Stimulated activated CD8-positive, alpha-beta memory T cell treated with anti-CD3 and anti-CD28 coated beads, Interleukin-15, amount 100 ng/mL, for 4 hours (primary cell): Measurements from ENCODE around the gene PGAP6.
"Not testable (repeated sequence)": the region's sequence is repeated elsewhere in the genome, so short reads cannot be mapped to it uniquely, and the experiment has no call there.

Source experiments
- DNase-seq, 2 donors: peaks; one replicate each; pipeline ENCODE4 v3.0.0-alpha.2; 2020; ENCODE audit warnings: low read depth in 2 of 2

PGAP6 gene

DNA sequence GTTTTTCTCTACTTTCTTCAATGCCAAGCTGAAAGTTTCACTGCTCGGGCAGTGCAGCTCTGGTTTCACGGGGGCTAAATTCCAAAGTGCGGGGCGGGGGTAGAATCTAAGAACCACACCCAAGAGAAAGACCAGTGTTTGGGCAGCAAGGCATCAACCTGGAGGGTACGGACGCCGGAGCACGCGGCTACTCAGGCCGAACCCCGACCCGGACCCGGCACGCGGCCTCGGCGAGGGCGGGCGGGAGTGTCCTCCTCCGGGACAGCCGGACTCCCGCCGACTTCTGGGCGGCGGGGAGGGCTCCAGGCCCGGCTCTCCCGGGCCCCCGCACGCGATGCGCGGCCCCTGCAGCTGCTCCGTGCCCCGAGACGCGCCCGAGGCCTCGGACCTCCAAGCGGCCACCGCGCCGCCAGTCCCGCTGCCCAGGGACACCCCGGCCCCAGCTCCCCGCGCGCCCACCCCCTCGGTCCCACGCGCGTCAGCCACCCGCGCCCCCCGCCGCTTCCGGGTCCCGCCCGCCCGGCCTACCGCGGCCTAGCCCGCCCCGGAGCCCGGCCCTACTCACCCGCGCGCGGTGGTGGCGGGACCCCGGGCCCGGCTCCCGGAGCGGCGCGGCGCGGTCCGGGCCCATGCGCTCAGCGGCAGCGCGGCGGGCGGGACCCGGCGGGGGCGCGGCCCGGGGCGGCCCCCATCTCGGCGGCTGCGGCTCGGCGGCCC, 29.8 kb downstream of the PGAP6 start:
- DNase-seq = no peak

DNA sequence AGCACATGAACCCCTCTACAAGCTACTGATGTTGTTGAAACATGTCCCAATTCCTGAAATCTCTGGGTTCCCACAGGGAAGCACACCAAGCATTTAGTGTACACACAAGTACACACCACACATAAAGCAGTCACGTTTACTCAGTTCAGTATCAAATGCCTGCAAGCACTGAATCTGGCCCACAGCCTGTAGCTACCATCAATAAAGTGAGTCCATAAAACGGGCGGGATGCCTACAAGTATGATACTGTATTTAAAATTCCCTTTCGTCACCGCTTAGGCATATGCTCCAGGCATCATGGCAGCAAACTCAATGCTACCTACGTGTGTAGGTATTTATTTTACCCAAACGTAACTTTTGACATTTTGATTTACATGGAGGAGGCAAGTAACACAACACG, 31.6 kb downstream of the PGAP6 start:
- no peak for DNase-seq

DNA sequence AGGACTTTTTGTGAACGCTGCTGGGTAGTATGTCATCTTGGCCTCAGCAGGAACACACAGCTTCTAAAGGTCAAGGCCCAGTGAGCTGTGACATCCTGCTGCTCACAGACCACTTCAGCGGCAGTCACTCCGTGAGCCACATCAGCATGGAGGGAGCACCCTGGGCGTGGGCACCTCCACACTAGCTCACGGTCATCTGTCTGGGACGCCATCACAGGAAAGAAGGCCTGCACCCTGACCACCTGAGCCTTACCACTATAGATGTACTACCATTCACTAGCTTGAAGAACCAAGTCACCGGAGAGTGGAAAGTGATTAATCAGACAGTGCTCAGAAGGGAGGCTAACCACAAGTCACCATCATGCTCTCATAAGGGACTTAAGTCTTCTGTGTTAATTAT, 32.6 kb downstream of the PGAP6 start:
- DNase-seq = no peak

DNA sequence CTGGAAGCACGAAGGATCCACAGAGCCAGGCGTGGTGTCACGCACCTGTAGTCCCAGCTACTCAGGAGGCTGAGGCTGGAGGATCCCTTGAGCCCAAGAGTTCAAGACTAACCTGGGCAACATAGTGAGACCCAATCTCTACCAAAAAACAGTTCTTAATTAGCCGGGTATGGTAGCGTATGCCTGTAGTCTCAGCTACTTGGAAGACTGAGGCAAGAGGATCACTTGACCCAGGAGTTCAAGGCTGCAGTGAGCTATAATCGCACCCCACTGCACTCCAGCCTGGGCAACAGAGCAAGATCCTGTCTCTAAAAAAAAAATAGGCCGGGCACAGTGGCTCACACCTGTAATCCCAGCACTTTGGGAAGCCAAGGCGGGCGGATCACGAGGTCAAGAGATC, 33.3 kb downstream of the PGAP6 start:
- DNase-seq = not testable (repeated sequence)

DNA sequence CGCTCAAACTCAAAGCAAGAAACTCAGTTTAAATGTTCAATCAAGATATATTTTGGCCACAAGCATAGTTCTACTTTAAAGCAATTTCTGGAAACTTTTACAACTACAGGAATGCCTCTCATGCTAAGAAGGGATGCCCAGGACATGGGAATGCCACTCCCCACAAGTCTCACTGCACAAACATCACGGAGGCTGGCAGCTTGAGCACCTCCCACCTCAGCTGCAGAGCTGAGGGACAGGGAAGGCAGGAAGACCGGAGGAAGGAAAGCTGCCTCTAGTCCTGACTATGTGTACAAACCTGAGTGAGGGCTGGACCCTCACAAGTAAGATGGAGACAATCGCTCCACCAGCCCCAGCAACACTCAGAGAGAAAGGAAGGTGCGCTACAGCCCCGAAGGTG, 34.6 kb downstream of the PGAP6 start:
- no peak for DNase-seq

DNA sequence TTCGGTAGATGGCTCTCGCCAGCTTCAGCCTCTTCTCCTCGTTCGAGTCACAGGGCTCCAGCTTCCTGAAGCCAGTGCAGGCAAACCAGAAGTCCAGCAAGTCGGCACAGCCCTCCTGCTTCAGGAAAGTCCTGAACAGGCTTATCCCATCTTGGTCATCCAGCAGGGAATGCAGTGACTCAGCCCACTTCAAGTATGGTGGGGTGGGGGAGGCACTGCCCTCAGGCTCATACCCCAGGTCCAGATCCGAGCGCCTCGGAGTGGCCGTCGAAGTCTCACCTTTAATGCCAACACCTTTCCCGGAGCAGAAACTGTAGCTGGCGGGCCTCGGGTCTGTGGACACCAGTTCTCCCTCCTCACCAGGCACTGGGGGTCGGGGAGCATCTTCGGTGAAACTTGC, 35.2 kb downstream of the PGAP6 start:
- no peak for DNase-seq

DNA sequence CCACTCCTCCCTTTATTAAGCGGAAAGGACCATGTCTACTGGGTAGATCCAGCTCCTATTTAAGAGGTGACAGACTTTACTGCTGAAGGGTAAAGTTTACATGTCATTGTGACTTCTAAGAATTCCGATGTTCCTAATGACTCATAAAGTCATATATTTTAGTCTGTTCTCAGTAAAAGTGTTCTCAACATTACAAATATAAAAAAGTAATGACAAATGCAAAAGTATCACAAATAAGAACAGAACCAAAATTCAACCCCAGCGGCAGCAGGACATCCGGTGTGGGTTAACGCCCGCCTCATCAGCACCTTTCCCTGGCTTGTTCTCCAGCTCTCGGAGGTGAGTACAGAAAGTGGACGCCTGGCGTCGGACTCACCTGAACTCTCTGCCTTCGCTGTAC, 36.0 kb downstream of the PGAP6 start:
- DNase-seq = no peak

DNA sequence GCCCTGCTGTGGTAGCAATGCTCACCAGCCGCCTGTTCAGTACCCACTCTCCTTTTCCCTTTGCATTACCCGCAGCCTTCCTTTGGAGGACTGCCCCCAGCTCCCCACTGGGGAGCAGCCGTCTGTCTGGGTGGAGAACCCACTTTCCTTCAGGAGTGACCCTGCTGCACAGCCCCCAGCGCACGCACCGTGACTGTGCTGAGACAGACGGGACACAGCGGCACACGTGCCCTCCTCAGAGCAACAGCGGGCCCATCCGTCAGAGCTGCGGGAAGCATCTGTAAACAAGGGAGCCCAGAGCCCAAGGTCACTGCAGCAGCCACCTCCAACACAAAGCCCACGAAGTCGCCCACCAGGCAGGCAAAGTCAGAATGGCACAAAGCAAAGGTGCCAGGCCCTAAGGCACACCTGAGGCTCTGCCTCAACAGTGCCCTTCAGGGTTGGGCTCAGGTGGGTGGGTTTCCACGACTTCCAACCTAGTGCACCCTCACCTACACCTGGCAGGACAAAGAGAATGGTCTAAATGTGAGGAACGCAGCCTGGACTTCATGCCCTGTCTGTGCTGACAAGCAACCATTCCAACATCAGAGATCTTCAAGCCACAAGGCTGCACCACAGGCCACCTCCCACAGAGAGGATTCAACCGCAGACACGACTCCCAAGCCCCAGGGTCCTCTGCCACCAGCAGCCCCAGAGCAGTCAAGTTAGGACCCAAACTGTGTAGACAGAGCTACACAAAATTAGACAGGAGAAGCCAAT, 39.1 kb downstream of the PGAP6 start:
- DNase-seq = no peak

DNA sequence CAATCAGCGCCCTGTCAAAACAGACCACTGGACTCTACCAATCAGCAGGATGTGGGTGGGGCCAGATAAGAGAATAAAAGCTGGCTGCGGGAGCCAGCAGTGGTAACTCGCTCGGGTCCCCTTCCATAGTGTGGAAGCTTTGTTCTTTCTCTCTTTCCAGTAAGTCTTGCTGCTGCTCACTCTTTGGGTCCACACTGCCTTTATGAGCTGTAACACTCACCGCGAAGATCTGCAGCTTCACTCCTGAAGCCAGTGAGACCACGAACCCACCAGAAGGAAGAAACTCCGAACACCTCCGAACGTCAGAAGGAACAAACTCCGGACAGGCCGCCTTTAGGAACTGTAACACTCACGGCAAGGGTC, 39.8 kb downstream of the PGAP6 start:
- not testable (repeated sequence) for DNase-seq

DNA sequence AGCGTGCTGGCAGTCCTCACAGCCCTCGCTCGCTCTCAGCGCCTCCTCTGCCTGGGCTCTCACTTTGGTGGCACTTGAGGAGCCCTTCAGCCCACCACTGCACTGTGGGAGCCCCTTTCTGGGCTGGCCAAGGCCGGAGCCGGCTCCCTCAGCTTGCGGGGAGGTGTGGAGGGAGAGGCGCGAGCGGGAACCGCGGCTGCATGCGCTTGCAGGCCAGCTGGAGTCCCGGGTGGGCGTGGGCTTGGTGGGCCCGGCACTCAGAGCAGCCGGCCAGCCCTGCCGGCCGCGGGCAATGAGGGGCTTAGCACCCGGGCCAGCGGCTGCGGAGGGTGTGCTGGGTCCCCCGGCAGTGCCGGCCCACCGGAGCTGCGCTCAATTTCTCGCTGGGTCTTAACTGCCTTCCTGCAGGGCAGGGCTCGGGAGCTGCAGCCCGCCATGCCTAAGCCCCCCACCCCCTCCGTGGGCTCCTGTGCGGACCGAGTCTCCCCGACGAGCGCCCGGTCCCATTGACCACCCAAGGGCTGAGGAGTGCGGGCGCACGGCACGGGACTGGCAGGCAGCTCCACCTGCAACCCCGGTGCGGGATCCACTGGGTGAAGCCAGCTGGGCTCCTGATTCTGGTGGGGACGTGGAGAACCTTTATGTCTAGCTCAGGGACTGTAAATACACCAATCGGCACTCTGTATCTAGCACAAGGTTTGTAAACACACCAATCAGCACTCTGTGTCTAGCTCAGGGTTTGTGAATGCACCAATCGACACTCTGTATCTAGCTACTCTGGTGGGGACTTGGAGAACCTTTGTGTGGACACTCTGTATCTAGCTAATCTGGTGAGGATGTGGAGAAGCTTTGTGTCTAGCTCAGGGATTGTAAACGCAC, 40.4 kb downstream of the PGAP6 start:
- DNase-seq = not testable (repeated sequence)

DNA sequence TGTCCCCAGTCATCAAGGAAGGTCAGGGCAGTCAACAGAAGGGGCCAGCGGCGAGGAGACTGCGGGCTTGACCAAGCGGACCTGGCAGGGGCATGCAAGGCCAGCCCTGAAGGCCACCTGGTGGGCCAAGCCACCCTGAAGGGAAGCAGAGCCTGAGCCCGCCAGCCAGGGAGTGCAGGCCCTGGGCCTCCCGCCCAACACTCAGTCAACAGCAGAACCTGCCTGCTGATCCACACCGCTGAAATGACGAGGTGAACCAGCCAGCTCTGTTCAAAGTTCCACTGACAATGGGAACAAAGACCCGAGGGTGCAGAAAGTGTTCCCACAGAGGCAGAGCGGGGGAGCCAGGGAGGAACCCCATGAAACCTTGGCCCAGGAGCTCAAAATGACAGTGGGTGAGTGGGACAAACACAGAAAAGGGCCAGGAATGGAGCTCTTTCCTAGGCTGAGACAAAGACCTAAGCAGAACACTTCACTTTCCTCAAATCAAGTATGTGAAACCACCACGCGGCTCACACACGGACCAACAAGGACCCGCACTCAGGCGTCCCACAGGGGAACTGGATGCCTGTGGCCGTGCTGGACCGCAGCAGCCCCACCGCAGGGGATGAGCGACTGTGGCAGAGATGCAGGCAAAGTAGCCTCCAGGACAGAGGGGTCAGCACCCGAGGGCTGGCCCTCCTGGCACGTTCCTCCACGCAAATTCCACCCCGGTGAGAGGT, 41.2 kb downstream of the PGAP6 start:
- no peak for DNase-seq

DNA sequence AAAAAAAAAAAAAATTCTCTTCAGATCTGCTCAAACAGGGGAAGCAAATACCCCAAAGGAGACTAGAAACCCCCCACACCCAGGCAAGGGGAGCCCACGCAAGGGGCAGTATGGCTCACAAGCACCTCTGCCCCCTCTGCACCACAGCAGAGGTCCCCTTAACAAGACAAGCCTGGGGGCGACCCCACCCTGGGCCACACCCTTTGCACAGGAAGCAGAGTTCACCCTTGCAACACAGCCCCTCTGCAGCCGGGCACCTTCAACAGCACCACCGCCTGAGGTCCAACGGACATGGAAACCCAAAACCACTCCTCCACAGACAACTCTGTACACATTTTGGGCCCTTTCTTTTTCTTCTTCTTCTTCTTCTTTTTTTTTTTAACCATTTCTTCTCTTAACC, 42.1 kb downstream of the PGAP6 start:
- DNase-seq = no peak

DNA sequence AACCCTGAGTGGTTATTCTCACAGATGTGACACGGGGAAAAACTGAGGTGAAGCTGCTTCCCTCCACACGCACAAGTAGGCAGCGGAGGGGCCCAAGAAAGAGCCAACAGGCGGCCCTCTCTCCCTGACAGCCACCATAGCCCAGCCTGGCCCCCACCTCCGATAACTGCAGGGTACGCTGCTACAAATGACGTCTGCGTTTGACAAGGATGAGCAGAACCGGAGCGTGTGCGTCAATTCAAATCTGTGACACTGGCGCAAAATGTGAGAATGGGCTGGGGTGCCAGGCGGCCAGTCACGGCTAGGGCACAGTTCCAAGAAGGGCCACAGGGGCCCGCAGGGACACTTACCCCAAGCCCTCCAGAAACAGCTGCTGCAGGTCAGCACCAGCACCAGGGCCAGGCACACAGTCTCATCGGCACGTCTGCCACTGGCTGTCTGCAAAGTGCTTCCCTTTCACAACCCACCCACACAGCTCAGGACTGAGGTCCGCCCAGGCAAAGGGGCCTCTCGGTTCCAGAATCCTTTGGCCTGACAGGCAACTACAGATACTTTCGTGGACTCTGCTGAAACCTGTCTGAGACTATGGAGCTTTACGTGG, 43.7 kb downstream of the PGAP6 start:
- DNase-seq = no peak

DNA sequence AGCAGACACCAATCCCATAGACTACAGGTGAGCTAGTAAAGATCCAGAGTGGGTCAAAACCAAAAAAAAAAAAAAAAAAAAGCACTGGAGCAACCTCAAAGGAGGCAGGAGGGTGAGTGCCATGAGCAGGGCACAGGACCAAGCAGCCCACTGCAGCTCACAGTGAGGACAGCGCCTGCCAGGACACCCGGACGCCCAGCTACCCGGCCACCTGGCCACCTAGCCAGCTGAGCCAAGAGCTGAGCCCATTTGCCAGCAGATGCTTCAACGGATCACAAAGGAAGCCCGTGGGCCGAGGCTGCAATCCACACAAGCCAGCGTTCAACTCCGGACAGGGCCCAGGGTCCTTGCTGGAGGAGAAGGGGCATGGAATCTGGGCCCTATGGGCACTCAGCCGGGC, 44.3 kb downstream of the PGAP6 start:
- DNase-seq = no peak

DNA sequence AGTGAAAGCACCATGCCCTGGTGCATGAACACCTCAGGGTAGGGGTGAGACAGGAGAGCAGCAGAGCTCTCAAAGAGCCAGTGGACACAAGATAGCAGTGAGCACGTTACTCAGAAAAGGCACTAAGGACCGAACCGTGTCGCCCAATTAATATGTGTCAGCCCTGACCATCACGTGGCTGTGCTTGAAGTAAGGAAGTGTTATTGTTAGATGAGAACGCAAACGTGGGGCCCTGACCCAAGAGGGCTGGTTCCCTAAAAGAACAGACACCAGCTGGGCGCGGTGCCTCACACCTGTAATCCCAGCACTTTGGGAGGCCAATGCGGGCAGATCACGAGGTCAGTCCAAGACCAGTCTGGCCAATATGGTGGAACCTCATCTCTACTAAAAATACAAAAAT, 45.5 kb downstream of the PGAP6 start:
- no peak for DNase-seq

DNA sequence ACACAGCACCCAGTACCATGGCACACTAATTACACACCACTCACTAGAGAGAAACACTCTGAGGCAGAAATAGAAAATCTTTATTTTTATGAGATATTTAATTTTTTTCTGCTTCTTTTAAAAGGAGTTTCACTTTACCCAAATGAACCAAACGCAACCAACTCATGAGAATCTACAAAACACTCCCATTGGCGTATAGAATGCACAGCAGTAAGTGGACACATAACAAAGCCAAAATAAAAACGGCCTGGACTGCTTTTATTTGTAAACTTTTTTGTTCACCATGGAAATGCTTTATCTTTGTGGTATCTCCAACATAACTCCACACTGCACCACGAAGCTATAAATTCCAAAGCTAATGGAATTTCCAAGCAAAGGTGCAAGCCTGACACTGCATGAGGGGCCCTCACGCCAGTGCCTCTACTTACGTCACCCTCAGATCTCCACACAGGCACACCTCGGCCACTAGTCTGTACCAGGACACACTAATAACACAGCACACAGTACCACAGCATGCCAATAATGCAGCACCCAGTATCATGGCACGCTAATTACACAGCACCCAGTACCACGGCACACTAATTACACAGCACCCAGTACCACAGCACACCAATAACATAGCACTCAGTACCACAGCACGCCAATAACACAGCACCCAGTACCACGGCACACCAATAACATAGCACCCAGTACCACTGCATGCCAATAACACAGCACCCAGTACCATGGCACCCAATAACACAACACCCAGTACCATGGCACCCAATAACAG, 46.7 kb downstream of the PGAP6 start:
- DNase-seq = not testable (repeated sequence)

DNA sequence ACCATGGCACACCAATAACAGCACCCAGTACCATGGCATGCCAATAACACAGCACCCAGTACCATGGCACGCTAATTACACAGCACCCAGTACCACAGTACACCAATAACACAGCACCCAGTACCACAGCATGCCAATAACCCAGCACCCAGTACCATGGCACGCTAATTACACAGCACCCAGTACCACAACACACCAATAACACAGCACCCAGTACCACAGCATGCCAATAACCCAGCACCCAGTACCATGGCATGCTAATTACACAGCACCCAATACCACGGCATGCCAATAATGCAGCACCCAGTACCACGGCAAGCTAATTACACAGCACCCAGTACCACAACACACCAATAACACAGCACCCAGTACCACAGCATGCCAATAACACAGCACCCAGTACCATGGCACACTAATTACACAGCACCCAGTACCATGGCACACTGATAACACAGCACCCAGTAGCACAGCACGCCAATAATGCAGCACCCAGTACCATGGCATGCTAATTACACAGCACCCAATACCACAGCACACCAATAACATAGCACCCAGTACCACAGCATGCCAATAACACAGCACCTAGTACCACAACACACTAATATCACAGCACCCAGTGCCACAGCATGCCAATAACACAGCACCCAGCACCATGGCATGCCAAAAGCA, 47.5 kb downstream of the PGAP6 start:
- DNase-seq = not testable (repeated sequence)

DNA sequence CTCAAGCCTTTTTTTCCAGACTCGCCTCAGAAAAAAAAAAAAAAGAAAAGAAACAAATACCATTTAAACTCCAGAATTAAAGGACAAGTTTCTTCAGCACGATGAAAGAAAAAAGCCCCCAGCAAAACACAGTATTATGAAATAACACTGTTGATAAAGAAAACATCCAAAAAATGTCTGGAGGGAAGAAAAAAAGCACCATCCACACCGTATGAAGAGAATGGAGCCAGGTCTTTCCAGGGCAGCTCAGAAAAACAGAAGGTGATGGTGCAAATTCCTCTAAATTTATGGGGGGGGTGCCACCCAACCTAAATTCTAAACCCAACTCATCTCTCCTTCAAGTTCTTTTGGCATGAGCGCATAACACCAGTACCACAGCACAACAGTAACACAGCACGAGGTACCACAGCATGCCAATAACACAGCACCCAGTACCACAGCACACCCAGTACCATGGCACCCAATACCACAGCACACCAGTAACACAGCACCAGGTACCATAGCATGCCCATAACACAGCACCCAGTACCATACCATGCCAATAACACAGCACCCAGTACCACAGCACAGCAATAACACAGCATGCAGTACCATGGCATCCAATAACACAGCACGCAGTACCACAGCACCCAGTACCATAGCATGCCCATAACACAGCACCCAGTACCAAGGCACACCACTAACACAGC, 48.2 kb downstream of the PGAP6 start:
- DNase-seq = no peak

DNA sequence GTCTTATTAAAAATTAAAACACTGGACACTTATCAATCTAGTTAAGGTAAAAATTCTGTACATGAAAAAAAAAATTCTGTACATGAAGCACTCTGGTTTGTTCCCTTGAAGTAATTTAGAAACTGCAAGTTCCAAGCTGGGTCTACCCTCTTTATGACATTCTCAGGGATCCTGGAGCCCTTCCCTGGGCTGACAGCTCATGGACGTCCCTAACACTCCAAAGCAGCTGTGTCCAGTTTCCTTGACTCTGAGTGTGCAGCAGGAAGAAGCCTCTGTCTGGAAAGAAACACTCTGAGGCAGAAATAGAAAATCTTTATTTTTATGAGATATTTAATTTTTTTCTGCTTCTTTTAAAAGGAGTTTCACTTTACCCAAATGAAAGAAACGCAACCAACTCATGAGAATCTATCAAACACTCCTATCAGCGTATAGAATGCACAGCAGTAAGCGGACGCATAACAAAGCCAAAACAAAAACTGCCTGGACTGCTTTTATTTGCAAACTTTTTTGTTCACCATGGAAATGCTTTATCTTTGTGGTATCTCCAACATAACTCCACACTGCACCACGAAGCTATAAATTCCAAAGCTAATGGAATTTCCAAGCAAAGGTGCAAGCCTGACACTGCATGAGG, 50.5 kb downstream of the PGAP6 start:
- not testable (repeated sequence) for DNase-seq
